Epithelial cell of proximal tubule (primary cell): ENCODE data around the gene LGR6. TPM values are rescaled to one million over a fixed set of nuclear protein-coding genes. Genes with fewer than 3 reads are reported as not detected.

Experiments
- DNase-seq: peaks from one replicate; pipeline ENCODE4 v3.0.0-alpha.2; 2011; ENCODE audit warnings: low read depth
- H3K4me3 ChIP-seq: 2 replicates; pipeline ENCODE4 v1.5.1; 2011; ENCODE audit warnings: low read depth, mild to moderate bottlenecking, low read length
- CTCF ChIP-seq: conservative IDR thresholded peaks from 2 replicates; pipeline ENCODE4 v1.5.1; 2012; ENCODE audit warnings: low read depth, mild to moderate bottlenecking, low read length
- total RNA-seq: library from RNA; depleted of rRNA; stranded (reverse); fragments of >200 nt; gene quantifications from 2 replicates; pipeline ENCODE4 v1.2.3, GENCODE V29; 2015

LGR6 gene
- total RNA-seq, 1 donor from 2014 or later, result not detected

- no peak for TF ChIP-seq CTCF
- no peak for DNase-seq
Measured at GRCh38 chr1:202168861-202169260, 24.7 kb upstream of the LGR6 start.

GRCh38 chr1:202170726-202171125, 22.9 kb upstream of the LGR6 start:
- no peak for TF ChIP-seq CTCF
- no peak for DNase-seq
- no peak overlapping the region for H3K4me3 ChIP-seq

More at GRCh38 chr1:202168861-202169260, 24.7 kb upstream of the LGR6 start:
- H3K4me3 ChIP-seq, result no peak overlapping the region

- DNase-seq, result no peak
- no peak for TF ChIP-seq CTCF
- H3K4me3 ChIP-seq, result no peak overlapping the region
Measured at GRCh38 chr1:202171292-202172014, 22.1 kb upstream of the LGR6 start.

GRCh38 chr1:202172015-202172355, 21.6 kb upstream of the LGR6 start:
- H3K4me3 ChIP-seq, result no peak overlapping the region
- no peak for TF ChIP-seq CTCF
- no peak for DNase-seq

- no peak for TF ChIP-seq CTCF
- DNase-seq, result no peak
- H3K4me3 ChIP-seq, result no peak overlapping the region
Measured at GRCh38 chr1:202173993-202174392, 19.6 kb upstream of the LGR6 start.

GRCh38 chr1:202176949-202177927, 16.4 kb upstream of the LGR6 start:
- no peak for TF ChIP-seq CTCF
- H3K4me3 ChIP-seq, result no peak overlapping the region
- DNase-seq, result no peak
